Astrocyte of the cerebellum (primary cell): Measurements from ENCODE around the gene MRPL54.
A peak's percentile ranks its signal among the peaks of the same experiment; 100 is the strongest.
"Not testable (repeated sequence)": the region's sequence is repeated elsewhere in the genome, so short reads cannot be mapped to it uniquely, and the experiment has no call there.

Source experiments
- DNase-seq: peaks from one replicate; pipeline ENCODE4 v3.0.0-alpha.2; 2011; ENCODE audit warnings: low read depth
- H3K4me3 ChIP-seq: 2 replicates; pipeline ENCODE4 v1.5.1; 2011; ENCODE audit warnings: mild to moderate bottlenecking, low read depth, low read length, moderate library complexity
- in situ Hi-C: cut with HindIII; loops from 2 replicates; pipeline ENCODE4 v1.10.0; 2017; ENCODE audit warnings: low sequenced_read_pairs
- TF ChIP-seq, protein P1 (sequence below): IDR thresholded peaks from 2 replicates; pipeline ENCODE4 v1.5.1; 2012; ENCODE audit warnings: low read length, low read depth, moderate library complexity, mild to moderate bottlenecking; ENCODE audit errors: missing control alignments

Gene MRPL54

DNA sequence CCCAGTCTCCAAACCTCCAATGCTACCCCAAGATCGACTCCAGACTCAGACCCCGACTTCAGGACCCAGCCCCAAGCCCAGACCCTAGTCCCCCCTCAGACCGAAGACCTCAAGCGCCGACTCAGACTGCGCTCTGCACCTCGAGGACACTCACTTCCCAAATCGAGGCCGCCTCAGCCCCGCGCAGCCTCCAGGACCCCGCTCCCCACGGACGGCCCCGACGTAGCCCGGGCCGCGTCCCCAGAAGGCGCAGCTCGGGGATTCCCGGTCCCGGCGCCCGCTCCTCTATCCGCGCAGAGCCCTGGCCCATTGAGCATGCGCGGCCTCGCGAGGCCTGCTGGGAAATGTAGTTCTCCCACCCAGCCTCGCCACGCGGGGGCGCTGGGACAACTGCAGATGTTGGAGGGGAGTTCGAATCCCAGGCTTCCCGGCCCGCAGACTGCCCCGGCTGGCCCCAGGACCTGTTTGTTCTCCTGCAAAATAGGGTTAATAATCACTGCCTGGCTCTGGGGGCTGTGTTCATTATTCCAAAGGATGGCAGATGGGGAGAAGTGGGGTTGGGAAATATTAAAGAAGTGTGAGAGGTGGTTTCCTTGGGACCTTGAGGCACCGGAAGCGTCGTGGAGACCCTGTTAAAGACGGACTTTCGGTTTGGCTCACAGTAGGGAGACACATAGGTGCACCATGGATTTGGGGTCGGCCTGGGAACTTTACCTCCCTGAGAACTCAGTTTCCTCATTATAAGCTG, 926 bp upstream of the MRPL54 start, which contains the start of gene APBA3:
TSS of gene APBA3 (minus strand) at position 311 of the 748 bp plus-strand sequence. CDS start 1,428 bp downstream, outside the sequence.
- in situ Hi-C loops = no loop called here
- TF ChIP-seq, protein P1, sequence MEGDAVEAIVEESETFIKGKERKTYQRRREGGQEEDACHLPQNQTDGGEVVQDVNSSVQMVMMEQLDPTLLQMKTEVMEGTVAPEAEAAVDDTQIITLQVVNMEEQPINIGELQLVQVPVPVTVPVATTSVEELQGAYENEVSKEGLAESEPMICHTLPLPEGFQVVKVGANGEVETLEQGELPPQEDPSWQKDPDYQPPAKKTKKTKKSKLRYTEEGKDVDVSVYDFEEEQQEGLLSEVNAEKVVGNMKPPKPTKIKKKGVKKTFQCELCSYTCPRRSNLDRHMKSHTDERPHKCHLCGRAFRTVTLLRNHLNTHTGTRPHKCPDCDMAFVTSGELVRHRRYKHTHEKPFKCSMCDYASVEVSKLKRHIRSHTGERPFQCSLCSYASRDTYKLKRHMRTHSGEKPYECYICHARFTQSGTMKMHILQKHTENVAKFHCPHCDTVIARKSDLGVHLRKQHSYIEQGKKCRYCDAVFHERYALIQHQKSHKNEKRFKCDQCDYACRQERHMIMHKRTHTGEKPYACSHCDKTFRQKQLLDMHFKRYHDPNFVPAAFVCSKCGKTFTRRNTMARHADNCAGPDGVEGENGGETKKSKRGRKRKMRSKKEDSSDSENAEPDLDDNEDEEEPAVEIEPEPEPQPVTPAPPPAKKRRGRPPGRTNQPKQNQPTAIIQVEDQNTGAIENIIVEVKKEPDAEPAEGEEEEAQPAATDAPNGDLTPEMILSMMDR = peak; percentile 68
- peak; percentile 67 for DNase-seq
- peak within 1 kb of the TSS; percentile 83 for H3K4me3 ChIP-seq

DNA sequence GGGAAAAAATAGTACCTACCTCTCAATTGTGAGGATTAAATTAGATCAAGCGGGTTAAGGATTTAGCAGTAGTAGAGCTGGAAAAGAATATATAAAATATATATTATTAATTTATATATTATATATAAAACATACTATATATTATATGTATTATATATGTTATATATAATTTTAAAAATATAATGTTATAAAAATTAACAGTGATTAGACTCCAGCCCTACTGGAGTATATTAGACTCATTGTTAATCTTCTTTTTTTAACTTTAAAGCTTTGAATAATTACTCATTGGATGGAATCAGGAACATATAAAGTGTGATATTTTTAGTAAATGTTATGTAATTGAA, 380 bp upstream of the MRPL54 start:
- no peak overlapping the region for H3K4me3 ChIP-seq
- DNase-seq = no peak
- TF ChIP-seq, protein P1 = no peak
- in situ Hi-C loops = no loop called here

DNA sequence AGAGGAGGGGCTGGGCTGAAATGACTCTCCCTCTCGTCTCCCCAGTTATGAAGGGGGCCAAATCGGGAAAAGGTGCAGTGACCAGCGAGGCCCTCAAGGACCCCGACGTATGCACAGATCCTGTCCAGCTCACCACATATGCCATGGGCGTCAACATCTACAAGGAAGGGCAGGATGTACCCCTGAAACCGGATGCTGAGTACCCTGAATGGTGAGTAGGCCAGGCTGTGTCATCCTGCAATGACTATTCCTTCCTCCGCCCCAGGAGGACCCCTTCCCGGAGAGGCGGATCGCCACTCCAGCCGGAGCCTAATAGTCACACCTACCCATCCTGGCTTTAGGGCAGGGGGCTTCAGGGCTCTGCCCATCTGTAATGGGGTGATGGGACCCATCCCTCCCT, 2.6 kb downstream of the MRPL54 start:
- TF ChIP-seq, protein P1 = no peak
- in situ Hi-C loops = no loop called here
- DNase-seq = no peak
- no peak overlapping the region for H3K4me3 ChIP-seq

DNA sequence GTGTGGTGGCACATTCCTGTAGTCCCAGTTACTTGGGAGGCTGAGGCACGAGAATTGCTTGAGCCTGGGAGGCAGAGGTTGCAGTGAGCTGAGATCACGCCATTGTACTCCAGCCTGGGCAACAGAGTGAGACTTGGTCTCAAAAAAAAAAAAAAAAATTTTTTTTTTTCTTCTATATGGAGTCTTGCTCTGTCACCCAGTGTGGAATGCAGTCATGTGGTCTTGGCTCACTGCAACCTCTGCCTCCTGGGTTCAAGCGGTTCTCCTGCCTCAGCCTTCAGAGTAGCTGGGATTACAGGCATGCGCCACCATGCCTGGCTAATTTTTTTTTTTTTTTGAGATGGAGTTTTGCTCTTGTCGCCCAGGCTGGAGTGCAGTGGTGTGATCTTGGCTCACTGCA, 3.3 kb downstream of the MRPL54 start:
- H3K4me3 ChIP-seq, DNase-seq, in situ Hi-C loops: not testable (repeated sequence)

DNA sequence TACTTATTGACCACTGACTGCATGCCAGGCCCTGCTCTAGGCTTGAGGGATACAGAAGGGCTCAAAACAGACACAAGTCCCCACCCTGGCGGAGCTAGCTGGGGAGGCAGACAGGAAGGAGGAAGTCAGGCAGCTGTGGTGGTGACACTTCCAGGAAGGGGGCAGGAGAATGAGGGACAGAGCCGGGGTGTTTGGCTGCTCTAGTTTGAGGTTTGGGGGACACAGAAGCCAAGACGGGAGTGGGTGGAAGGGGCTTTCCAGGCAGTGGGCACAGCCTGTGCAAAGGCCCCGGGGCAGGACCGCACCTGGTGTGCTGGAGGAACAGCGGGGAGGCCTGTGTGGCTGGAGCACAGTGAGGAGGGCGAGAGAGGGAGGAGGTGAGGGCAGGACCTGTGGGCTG, 4.0 kb downstream of the MRPL54 start:
- in situ Hi-C loops = no loop called here
- no peak for DNase-seq
- TF ChIP-seq, protein P1 = no peak
- H3K4me3 ChIP-seq = no peak overlapping the region

DNA sequence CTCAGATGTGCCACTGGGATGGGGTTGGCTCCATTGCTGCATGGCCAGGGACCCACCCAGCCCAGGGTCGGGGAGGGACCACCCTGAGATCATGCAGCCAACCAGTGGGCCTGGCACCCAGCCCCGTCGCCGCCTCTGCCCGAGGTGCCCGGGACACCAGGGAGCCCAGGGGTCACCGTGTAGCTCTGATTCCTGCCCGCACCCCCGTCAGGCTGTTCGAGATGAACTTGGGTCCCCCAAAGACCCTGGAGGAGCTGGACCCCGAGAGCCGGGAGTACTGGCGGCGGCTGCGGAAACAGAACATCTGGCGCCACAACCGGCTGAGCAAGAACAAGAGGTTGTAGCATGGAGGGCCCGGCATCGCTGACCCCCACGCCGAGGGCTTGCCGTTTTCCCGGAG, 4.6 kb downstream of the MRPL54 start:
- in situ Hi-C loops = no loop called here
- H3K4me3 ChIP-seq = no peak overlapping the region
- TF ChIP-seq, protein P1 = no peak
- no peak for DNase-seq

DNA sequence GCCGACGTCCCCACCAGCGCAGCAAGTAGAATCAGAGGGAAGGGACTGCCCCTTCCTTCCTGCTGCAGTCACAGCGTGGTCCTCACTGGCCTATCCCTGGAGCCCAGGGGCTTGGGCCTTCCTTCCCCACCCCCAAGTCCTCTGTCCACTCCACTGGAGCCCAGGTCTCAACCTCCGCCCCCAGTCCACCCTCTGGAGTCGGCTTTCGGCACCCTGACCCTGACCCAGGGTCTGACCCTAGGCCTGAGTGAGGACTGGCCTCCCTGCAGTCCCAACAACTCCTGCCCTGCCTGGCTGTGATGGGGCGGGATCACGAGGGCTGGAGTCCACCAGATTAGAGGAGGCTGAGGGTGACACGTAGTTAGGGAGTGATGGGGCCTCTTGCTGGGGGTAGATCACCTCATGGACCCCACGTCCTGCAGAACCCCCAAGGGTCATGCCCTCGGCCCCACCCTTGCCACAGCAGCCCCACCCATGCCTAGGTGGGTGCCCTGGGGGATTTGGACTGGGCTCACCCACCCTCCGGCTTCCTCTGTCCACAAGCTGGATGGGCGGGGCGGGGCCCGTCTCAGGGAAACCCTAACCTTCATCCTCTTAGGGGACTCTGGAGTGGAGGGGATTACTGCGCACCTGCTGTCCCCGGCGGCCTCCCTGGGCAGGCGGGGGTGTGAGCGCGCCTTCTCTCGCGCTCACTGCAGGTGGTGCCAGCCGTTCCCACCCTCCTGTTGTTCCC, 5.7 kb downstream of the MRPL54 start:
- TF ChIP-seq, protein P1 = no peak
- in situ Hi-C loops = no loop called here
- no peak overlapping the region for H3K4me3 ChIP-seq
- no peak for DNase-seq
